Right kidney (tissue), 1 donor: ENCODE measurements around the gene LTO1.
"Not testable (repeated sequence)": the region's sequence is repeated elsewhere in the genome, so short reads cannot be mapped to it uniquely, and the experiment has no call there.

Source experiments
- DNase-seq: peaks from one replicate; pipeline ENCODE4 v3.0.0-alpha.2; 2016

LTO1 gene

GRCh38 chr11:69635804-69636511 lies 39.2 kb downstream of the LTO1 start:
- DNase-seq, result no peak

DNA sequence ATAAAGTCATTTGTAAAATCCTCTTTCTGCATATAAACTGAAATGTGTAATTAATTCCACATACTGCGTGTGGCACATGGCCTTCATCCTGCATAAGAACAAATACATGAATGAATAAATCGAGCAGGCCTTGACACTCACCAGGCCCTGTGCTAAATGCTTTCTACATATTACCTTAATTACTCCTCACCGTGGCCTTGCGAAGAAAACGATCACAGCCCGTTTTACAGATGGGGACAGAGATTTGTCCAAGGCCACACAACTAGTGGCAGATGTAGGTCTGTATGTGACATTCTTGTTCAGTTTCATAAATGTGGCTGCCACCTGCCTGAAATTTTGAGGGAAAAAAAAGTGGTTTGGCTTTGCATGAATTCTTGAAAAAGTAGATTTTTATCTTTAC lies 40.0 kb downstream of the LTO1 start:
- no peak for DNase-seq

DNA sequence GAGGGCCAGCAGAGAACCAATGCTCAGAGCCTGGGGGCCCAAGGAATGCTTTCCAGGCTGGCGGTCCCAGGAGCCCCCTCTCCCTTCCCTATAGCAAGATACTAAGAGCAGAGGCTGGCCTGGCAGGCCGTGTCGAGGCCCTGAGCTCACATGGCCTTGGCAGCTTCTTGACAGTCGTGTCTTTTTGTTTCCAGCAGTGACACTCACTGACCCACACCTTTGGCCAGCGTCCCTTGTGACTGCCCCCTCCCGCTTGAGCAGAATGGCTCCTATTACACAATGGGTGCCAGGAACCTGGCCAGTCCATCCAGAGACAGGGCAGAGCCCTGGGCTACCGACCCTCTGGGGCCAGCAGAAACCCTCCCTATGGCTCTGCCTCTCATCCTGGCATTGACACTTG lies 40.6 kb downstream of the LTO1 start:
- DNase-seq, result no peak

DNA sequence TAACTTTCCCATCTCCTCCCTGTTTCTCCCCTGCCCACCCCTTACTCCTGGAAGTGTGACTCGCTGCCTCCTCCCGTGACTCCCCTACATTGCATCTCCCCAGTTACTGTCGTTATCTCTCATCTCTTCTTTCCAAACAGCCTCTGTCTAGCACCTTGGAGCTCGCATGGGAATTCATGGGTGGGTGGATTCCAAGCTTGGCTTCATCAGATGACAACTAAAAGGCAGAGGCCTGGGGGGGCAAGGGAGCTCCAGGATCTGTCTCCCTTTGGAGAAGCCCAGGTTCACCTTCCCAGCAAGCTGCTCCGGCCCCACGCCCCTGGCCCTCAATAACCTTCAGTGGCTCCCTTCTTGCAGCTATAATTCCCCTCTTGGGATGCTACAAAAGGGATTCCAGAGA lies 41.1 kb downstream of the LTO1 start:
- DNase-seq, result no peak

DNA sequence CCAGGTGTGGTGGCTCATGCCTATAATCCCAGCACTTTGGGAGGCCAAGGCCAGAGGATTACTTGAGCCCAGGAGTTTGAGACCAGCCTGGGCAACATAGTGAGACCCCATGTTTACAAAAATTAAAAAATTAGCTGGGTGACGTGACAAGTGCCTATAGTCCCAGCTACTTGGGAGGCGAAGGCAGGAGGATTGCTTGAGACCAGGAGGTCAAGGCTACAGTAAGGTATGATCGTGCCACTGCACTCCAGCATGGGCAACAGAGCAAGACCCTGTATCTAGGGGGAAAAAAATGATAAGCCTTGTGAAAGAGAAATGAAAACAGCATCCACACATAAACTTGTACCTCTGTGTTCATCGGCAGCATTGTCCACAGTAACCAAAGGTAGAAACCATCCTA lies 42.3 kb downstream of the LTO1 start:
- no peak for DNase-seq

DNA sequence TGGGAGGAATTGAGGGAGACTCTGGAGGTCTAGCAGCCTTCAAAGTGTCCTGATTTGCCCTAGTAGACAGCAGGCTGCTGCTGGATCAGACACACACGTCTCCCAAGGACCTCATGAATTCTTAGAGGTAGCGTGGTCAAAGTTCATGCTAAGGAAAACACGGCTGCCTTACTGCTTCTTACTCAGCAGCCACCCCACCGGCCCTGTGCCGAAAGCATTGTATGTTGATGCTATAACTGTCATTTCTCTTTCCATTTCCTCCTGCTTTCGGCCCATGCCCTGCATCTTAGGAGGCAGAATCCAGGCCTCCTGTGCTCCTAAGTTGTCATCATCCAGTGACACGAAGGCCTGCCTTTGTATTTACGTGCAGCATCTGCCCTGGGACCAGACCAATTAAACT lies 44.7 kb downstream of the LTO1 start:
- DNase-seq, result no peak

DNA sequence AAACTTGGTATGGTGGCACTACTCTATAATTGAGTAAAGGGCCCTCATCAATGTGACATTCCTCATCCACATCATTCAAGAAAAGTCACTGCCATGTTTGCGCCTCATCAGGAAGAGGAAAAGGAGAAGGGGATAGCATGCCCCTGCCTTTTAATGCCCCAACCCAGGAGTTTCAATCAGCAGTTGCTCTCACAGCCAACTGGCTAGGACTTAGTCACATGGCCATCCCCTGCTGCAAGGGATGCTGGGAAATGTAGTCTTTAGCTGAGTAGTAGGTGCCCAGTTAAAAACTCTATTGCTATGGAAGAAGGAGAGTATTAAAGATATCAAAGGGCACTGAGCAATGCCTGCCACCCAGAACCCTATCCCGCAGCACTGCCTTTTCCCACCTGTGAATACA lies 45.1 kb downstream of the LTO1 start:
- no peak for DNase-seq

GRCh38 chr11:69627551-69627950 lies 47.6 kb downstream of the LTO1 start:
- DNase-seq, result no peak

GRCh38 chr11:69625476-69625875 lies 49.7 kb downstream of the LTO1 start:
- no peak for DNase-seq

GRCh38 chr11:69624293-69624692 lies 50.9 kb downstream of the LTO1 start:
- no peak for DNase-seq

GRCh38 chr11:69622097-69622681 lies 53.0 kb downstream of the LTO1 start:
- not testable (repeated sequence) for DNase-seq

- no peak for DNase-seq
These were observed 54.4 kb downstream of the LTO1 start for GRCh38 chr11:69620683-69621290.

DNA sequence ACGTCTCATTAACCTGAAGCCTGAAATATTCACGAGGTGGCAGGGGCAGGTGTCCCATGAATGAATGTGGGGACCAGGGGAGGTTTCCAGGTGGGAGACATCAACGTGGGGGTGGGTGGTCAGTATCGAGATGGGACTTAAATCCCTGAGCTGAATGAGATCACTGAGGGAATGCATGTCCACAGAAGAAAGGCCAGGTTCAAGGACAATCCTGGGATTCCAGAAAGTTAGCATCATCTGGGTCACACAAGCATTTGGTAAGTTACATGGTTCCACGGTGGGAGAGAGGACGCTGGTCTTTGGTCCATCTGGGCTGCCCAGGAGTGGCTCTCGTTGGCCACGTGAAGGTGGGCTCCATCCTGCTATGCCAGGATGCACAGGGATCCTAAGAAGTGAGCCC lies 56.9 kb downstream of the LTO1 start:
- no peak for DNase-seq

DNA sequence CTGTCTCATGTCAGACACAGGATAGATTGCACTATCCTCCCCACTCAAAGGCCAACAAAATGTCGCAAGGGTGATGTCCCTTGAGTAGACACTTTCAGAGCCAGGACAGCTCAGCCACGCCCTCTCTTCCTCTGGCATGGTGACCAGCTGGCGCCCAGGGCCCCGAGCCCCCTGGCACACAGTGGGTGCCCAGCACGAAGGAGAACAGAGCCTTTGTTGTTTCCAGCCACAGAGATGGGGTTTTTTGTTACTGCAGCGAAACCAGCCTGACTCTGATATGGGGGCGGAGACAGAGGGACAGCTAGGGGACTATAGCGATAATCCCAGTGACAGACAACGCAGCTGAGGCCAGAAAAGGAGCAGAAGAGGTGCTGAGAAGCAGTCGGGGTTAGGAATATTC lies 57.5 kb downstream of the LTO1 start:
- no peak for DNase-seq

DNA sequence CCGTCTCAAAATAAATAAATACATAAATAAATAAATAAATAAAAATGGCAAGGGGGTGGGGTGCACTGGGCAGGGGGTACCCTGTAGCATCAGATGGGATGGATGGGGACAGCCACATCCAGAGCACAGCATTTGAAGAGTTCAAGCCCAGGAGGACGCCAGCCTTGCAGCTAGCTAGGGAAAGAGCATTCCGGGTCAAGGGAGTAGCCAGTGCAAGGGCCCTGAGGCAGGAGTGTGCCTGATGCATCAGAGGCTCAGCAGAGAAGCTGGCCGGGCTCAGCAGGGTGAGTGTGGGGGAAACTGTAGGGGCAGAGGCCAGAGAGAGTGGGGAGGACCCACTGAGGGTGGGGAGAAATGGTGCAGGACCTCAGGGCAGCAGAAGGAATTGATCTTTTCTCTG lies 57.9 kb downstream of the LTO1 start:
- DNase-seq, result no peak
